Nephron progenitor cell (in vitro differentiated cells): ENCODE data around the gene SLX4IP.

Experiments
- DNase-seq: peaks from one replicate; pipeline ENCODE4 v3.0.0; 2021
- H3K27ac Mint-ChIP-seq: 2 replicates; pipeline ENCODE4 v1.8.0; 2021; ENCODE audit warnings: mild to moderate bottlenecking, moderate library complexity, mixed read lengths
- H3K27me3 Mint-ChIP-seq: 2 replicates; pipeline ENCODE4 v1.8.0; 2021; ENCODE audit warnings: mild to moderate bottlenecking, low read depth, mixed read lengths; ENCODE audit not compliant: poor library complexity
- H3K36me3 Mint-ChIP-seq: 2 replicates; pipeline ENCODE4 v1.8.0; 2021; ENCODE audit warnings: low read depth, mixed read lengths
- H3K4me1 Mint-ChIP-seq: 2 replicates; pipeline ENCODE4 v1.8.0; 2021; ENCODE audit warnings: mixed read lengths
- H3K4me3 Mint-ChIP-seq: 2 replicates; pipeline ENCODE4 v1.8.0; 2021; ENCODE audit warnings: mild to moderate bottlenecking, moderate library complexity, mixed read lengths
- H3K9me3 Mint-ChIP-seq: 2 replicates; pipeline ENCODE4 v1.8.0; 2021; ENCODE audit warnings: mild to moderate bottlenecking, moderate library complexity, mixed read lengths
- CTCF ChIP-seq: fragments of 200-600 bp; sonication (generic); IDR thresholded peaks from 2 replicates; pipeline ENCODE4 v1.5.0; 2021; ENCODE audit warnings: antibody characterized with exemption

The SLX4IP gene

GRCh38 chr20:10532361-10532760, 97.3 kb downstream of the SLX4IP start:
- no peak for TF ChIP-seq CTCF
- Mint-ChIP-seq H3K27me3 (peaks cover 2% of the 10 kb centered on the region), H3K4me1 (peaks cover 5% of the 10 kb centered on the region), H3K27ac (no peak overlapping the region), H3K4me3 (no peak overlapping the region), H3K9me3 (no peaks in the 10 kb centered on the region), H3K36me3 (no peaks in the 10 kb centered on the region)
- DNase-seq = no peak

- Mint-ChIP-seq H3K27me3 (peaks cover 5% of the 10 kb centered on the region), H3K4me3 (no peak overlapping the region), H3K4me1 (peaks cover 13% of the 10 kb centered on the region), H3K27ac (no peak overlapping the region), H3K9me3 (no peaks in the 10 kb centered on the region), H3K36me3 (no peaks in the 10 kb centered on the region)
- no peak for DNase-seq
- TF ChIP-seq CTCF = no peak
Observed at GRCh38 chr20:10536531-10536930, 101.4 kb downstream of the SLX4IP start.

- TF ChIP-seq CTCF = no peak
- Mint-ChIP-seq H3K36me3 (no peaks in the 10 kb centered on the region), H3K4me1 (peaks cover 19% of the 10 kb centered on the region), H3K9me3 (no peaks in the 10 kb centered on the region), H3K27me3 (peaks cover 5% of the 10 kb centered on the region), H3K4me3 (no peak overlapping the region), H3K27ac (no peak overlapping the region)
- DNase-seq = no peak
Observed at GRCh38 chr20:10537850-10538480, 102.9 kb downstream of the SLX4IP start.

GRCh38 chr20:10538768-10539167, 103.7 kb downstream of the SLX4IP start:
- no peak for DNase-seq
- no peaks in the 10 kb centered on the region for H3K9me3 Mint-ChIP-seq
- peaks cover 6% of the 10 kb centered on the region for H3K27me3 Mint-ChIP-seq
- no peaks in the 10 kb centered on the region for H3K36me3 Mint-ChIP-seq
- no peak overlapping the region for H3K4me3 Mint-ChIP-seq
- H3K4me1 Mint-ChIP-seq = peaks cover 19% of the 10 kb centered on the region
- H3K27ac Mint-ChIP-seq = no peak overlapping the region
- TF ChIP-seq CTCF = no peak

GRCh38 chr20:10539818-10540553, 104.9 kb downstream of the SLX4IP start:
- no peaks in the 10 kb centered on the region for H3K9me3 Mint-ChIP-seq
- H3K27ac Mint-ChIP-seq = no peak overlapping the region
- TF ChIP-seq CTCF = no peak
- peaks cover 19% of the 10 kb centered on the region for H3K4me1 Mint-ChIP-seq
- DNase-seq = no peak
- no peaks in the 10 kb centered on the region for H3K36me3 Mint-ChIP-seq
- no peak overlapping the region for H3K4me3 Mint-ChIP-seq
- H3K27me3 Mint-ChIP-seq = peaks cover 6% of the 10 kb centered on the region
